Measurements from ENCODE around the gene LCK. TPM values are rescaled to one million over a fixed set of nuclear protein-coding genes. Genes with fewer than 3 reads are reported as not detected.
"Not testable (repeated sequence)": the region's sequence is repeated elsewhere in the genome, so short reads cannot be mapped to it uniquely, and the experiment has no call there.

LCK gene
- polyA plus RNA-seq, 5 donors, result 0.68 to 2.0 (median 1.6) TPM

- DNase-seq, result no peak
Observed at GRCh38 chr1:32239790-32240139, 11.3 kb upstream of the LCK start.

- DNase-seq, result peak; percentile 71
Observed at GRCh38 chr1:32240140-32240951, 10.7 kb upstream of the LCK start.

- DNase-seq, result peak; percentile 64 to 69
Observed at GRCh38 chr1:32241001-32241763, 9.9 kb upstream of the LCK start.

GRCh38 chr1:32242341-32242851 is 8.7 kb upstream of the LCK start:
- peak; percentile 50 to 59 for DNase-seq

- no peak for DNase-seq
Observed at GRCh38 chr1:32246888-32247273, 4.2 kb upstream of the LCK start, which contains the start of gene FAM167B. Gene FAM167B (plus strand): TSS chr1:32247222. CDS start chr1:32247422, 200 bp downstream.

GRCh38 chr1:32247452-32247851 is 3.6 kb upstream of the LCK start:
- no peak for DNase-seq

- peak; percentile 38 to 42 for DNase-seq
Observed at GRCh38 chr1:32247983-32248889, 2.8 kb upstream of the LCK start.

- DNase-seq, result peak; percentile 32 to 45
Observed at GRCh38 chr1:32249831-32250525, 1.1 kb upstream of the LCK start.

GRCh38 chr1:32255072-32256071 is 4.3 kb downstream of the LCK start:
- DNase-seq, result no peak

GRCh38 chr1:32256473-32257226 is 5.6 kb downstream of the LCK start:
- DNase-seq, result no peak

GRCh38 chr1:32257227-32257508 is 6.1 kb downstream of the LCK start:
- no peak for DNase-seq

- DNase-seq, result not testable (repeated sequence)
Observed at GRCh38 chr1:32263236-32263593, 12.2 kb downstream of the LCK start.

- no peak for DNase-seq
Observed at GRCh38 chr1:32263744-32264143, 12.7 kb downstream of the LCK start.

GRCh38 chr1:32265846-32266245 is 14.8 kb downstream of the LCK start:
- no peak for DNase-seq

- no peak for DNase-seq
Observed at GRCh38 chr1:32266921-32267591, 16.0 kb downstream of the LCK start.

- DNase-seq, result no peak
Observed at GRCh38 chr1:32269744-32270143, 18.7 kb downstream of the LCK start.

- DNase-seq, result no peak
Observed at GRCh38 chr1:32272557-32273390, 21.7 kb downstream of the LCK start.

Measured in right lung (tissue), 5 donors.